Activated gamma-delta T cell (primary cell): ENCODE results near the gene MAP4K3.
"Not testable (repeated sequence)": the region's sequence is repeated elsewhere in the genome, so short reads cannot be mapped to it uniquely, and the experiment has no call there.

Experiments used
- DNase-seq: peaks from one replicate; lab custom pipeline; 2025; lab: John Stamatoyannopoulos, UW

The MAP4K3 gene

DNA sequence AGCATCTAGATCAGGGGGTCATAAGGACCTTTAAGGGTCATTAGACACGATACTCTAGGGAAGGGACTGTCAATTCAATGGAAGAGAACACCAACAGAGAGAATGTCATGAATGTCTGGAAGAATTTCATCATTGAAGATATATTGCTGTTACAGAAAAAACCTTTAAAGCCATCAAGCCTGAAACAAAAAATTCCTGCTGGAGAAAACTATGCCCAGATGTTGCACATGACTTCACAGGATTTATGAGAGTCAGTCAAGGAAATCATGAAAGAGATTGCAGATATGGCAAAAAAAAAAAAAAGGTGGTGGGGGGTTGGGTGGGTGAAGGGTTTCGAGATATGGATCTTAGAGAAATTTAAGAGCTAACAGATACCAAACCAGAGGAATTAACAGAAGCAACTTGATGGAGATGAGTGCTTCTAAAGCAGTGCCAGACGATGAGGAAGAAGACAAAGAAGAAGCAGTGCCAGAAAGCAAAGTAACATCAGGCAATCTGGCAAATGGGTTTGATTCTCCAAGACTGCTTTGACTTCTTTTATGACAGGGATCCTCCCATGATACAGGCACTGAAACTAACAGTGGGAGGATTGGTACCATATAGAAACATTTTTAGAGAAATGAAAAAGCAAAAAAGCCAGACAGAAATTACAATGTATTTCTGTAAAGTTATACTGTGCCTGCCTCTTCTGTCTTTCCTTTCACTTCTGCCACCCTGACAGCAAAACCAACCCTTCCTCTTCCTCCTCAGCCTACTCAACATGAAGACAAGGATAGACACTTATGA is 28.5 kb downstream of the MAP4K3 start:
- no peak for DNase-seq

DNA sequence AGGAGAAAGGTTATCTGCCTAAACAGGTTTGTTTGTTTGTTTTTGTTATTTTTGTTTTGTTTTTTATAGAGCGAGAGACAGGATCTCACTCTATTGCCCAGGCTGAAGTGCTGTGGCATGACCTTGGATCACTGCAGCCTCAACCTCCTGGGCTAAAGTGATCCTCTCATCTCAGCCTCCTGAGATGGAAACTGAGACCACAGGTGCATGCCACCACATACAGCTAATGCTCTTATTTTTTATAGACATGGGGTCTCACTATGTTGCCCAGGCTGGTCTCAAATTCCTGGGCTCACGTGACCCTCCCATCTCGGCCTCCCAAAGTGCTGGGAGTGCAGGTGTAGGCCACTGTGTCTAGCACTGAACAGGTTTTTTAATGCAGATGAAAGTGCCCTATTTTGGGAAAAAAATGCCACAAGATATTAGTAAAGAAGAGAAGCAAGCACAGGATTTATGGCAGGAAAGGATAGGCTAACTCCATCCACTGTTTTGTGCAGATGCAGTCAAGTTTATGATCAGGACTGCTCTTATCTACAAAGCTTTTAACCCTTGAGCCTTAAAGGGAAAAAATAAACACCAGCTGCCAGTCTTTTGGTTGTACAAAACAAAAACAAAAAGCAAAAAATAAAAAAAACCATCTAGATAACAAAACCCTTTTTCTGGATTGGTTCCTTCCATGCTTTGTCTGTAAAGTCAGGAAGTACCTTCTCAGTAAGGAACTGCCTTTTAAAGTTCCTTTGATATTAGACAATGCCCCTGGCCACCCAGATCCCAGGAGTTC is 29.4 kb downstream of the MAP4K3 start:
- DNase-seq, result no peak

DNA sequence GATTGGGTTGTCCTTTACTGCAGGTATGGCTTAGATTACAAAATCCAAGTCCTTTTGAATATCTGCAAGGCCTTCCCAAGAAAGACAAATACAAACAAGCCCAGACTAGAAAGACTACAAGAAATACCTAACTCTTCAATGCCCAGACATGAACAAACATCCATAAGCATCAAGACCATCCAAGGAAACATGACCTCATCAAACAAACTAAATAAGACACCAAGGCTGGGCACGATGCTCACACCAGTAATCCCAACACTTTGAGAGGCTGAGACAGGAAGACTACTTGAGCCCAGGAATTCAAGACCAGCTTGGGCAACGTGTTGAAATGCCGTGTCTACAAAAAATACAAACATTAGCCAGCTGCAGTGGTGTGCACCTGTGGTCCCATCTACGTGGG is 31.7 kb downstream of the MAP4K3 start:
- DNase-seq, result no peak

DNA sequence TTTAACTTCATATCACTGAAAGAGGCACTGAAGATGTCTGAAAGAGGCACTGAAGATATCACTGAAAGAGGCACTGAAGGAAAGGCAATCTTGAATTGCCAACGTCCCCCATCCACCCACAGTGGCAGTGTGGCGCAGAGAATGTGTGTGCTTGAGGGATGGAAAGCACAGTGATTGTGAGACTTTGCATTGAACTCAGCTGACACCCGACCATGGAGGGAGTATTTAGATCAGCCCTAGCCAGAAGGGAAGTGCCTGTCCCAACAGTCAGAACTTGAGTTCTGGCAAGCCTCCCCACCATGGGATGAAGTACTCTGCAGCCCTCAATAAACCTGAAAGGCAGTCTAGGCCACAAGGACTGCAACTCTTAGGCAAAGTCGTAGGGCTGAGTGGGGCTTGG is 33.8 kb downstream of the MAP4K3 start:
- no peak for DNase-seq

DNA sequence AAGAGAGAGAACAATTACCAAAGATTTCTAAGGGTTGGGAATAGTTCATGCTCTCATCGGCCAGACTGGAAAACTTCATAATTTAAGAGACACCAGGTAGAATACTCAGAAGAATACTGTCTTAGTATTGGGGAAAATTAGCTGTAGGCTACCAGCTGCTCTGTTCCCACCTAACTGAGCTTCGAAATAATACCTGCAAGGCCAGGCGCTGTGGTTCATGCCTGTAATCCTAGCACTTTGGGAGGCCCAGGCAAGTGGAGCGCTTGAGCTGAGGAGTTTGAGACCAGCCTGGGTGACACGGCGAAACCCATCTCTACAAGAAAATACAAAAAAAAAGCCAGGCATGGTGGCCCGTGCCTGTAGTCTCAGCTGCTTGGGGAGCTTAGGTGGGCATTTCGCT is 35.8 kb downstream of the MAP4K3 start:
- DNase-seq, result no peak

DNA sequence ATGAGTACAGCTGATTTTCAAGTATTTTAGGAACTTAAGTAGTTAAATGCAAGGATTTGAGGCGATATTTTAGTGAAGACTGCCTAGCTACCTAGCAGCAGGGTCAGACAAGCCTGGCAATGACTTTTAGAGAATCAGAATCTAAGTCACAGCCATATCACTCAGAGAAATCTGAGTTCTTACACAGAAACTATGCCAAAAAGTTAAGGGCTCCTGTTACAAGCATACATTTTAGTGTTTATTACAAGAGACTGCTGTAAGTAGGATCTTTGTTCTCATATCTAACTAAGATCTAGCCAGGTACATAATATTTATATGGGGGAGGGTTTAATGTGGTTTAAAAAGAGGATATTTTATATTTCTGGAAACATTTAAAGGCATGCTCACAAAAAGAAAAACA is 37.5 kb downstream of the MAP4K3 start:
- DNase-seq, result no peak

DNA sequence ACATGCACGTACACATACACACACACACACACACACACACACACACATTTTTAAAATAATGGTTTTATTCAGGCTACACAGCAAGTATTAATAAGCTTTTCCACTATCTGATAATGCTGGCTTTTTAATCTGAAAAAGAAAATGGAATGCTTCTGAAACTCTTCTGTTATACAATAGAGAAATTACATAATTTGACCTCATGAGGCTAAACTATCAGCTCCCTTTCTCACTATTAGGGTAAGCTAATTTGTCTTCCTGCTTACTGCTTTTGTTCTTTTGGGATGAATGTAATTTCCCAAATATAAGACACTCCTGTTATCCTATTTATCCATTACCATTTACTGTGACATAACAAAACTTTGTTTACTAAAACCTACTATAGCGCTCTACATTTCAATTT is 41.8 kb downstream of the MAP4K3 start:
- no peak for DNase-seq

DNA sequence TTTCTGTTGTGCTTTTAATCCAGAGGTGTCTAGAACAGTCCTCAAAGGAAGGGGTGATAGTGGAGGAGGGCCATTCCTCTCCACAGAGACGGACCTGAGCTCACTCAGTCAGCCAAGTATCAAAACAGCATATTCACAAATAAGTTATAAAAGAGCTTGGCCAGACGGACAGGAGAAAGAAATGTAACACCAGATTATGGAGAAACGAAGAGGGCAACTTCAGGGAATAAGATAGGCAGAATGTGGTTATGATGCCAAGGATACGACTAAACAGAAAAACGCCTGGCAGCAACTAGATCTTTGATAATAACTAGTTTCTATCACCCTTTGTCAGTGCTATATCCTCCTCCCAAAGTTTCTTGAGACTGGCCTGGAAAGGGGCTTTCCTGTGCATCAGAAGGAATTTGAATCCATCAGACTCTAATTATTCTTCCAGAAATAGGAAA is 42.5 kb downstream of the MAP4K3 start:
- DNase-seq, result no peak

DNA sequence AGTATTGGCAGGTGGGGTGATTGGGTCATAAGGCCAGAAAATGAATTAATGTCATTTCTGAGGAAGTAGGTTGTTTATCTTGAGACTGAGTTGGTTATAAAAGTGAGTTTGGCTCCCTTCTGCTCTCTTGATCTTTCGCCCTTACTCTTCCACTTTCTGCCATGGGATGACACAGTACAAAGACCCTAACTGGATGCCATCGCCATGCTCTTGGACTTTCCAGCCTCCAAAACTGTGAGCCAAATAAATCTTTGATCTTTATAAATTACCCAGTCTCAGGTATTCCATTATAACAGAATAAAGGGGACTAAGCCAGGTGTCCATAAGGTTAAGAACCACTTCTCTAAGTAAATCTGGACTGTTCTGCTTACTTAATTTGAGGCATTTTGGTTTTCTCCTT is 44.4 kb downstream of the MAP4K3 start:
- no peak for DNase-seq

DNA sequence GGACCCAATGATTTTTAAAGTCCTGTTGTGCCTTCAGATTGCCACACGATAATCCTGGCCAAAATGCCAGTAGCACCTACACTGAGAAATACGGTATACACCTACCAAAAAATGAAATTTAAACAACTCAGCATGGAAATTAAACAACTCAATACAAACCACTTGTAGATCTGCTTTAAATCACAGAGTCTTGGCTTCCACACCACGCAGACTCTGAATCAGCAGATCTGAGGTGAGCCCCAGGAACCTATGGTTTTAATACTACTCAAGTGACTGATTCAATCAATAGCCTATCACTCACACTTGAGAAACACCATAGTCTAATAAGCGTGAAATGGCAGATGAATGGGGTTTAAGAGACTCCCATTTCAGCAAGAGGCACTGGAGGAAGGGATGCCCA is 46.9 kb downstream of the MAP4K3 start:
- DNase-seq, result no peak

DNA sequence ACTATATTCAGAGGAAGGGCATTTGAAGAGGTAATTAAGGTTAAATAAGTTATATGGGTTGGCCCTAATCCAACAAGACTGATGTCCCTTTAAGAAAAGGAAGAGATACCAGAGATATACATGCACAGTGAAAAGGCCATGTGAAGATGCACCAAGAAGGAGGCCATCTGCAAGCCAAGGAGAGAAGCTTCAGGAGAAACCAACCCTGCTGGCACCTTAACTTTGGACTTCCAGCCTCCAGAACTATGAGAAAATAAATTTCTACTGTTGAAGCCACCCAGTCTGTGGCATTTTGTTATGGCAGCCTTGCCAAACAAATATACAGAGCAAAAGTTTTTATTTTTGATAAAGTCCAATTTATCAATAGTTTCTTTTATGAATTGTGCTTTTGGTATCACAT is 51.0 kb downstream of the MAP4K3 start:
- DNase-seq, result no peak

DNA sequence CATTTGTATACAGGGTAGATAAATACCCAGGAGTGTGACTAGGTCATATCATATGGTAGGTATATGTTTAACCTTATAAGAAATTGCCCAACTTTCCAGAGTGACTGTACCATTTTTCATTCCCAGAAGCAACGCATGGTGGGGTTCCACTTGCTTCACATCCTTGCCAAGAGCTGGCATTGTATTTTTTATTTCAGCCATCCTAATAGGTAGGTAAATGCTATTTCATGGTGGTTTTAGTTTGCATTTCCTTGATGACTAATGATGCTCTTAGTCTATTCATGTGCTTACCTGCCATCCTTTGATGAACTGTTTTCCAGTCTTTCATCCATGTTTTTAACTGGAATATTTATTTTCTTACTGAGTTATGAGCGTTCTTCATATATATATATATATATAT is 51.9 kb downstream of the MAP4K3 start:
- DNase-seq, result no peak

DNA sequence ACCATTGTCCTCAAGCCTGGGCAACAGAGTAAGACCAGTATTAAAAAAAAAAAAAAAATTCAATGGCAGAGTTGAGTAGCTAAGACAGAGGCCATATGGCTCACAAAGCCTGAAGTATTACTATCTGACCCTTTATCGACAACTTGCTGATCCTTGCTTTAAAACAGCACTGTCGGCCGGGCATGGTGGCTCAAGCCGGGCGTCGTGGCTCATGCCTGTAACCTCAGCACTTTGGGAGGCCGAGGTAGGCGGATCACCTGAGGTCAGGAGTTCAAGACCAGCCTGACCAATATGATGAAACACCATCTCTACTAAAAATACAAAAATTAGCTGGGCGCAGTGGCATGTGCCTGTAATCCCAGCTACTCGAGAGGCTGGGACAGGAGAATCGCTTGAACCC is 53.0 kb downstream of the MAP4K3 start:
- DNase-seq, result not testable (repeated sequence)

DNA sequence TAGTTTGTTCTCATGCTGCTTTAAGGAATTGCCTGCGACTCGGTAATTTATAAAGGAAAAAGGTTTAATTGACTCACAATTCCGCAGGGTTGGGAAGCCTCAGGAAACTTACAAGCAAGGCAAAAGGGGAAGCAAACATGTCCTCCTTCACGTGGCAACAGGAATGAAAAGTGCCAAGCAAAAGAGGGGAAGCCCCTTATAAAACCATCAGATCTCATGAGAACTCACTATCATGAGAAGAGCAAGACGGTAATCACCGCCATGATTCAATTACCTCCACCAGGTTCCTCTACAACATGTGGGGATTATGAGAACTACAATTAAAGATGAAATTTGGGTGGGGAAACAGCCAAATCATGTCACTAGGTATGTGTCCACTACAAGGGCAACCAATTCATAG is 53.9 kb downstream of the MAP4K3 start:
- DNase-seq, result no peak

DNA sequence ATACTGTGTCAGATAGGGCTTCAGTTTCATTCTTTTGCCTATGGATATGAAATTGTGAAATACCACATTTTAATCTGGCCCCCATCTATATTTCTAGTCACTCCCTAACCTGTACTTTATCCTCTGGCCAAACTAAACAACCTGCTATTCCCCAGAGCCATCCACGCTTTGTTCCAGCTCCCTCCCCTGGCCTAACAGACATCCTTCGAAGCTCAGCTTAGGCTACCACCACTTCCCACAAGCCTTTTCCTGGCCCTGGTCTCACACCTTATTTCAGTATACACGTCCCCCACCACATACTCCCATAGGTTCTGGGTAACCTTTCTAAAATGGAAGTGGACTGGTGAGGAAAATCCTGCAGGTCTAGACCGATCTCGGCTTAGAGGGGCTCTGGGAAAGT is 55.4 kb downstream of the MAP4K3 start:
- no peak for DNase-seq

DNA sequence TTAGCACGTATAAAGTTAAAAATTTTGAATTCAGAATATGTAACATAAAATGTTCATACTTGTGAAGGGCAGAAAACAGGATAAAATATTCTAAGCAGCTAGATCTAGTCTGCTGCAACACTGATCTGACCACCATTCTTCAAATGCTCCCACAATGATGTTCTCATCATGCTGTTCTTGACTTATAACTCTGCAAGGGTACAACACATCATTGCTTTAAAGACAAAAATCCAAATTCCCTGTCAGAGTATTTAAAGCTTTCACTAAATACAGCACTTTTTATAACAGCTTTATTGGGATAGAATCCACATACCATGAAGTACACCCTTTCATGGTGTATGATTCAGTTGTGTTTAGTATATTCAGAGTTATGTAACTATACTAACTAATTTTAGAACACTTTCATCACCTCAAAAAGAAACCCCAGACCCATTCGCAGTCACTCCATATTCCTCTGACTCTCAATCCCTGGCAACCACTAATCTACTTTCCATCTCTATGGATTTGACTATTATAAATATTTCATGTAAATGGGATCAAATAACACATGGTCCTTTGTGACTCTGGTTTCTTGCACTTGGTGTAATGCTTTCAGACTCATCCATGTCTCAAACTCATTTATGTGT is 56.4 kb downstream of the MAP4K3 start:
- no peak for DNase-seq

DNA sequence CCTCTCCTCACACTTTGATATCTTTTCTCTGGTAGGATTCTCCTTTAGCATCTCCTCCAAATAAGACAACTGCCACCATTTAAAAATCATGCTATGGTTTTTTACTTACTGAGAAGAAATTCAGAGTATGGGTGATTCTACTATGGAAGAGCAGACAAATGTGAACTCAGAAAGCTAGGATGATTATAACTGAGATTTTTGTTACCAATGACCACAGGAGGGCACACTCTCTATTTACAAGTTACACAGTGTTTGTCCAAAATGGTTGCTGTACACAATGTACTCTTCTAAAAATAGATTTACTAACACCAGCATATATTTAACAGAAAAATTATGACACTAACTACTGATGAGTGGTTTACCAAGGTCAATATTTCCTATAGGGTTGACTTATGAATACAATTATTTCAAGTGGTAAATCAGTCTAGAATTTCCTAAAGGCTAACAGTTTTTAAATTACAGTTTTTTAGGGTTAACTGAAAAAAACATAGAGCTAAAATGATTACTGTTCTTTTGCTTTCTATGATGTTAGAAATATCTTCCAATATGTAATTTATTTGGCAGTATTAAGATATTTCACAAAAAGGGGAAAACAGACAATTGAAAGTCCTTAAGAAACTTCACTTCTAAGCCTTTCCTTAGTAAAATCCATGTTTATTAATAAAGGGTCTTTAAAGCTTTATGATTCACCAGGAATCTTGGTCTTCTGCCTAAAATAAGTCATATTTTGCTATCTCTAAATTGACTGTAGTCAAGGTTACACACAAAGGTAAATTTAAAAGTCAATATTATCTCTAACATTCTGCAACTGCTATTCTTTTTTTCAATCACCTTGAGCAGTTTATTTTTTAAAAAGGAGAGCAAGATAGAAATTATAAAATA is 57.2 kb downstream of the MAP4K3 start:
- DNase-seq, result no peak

DNA sequence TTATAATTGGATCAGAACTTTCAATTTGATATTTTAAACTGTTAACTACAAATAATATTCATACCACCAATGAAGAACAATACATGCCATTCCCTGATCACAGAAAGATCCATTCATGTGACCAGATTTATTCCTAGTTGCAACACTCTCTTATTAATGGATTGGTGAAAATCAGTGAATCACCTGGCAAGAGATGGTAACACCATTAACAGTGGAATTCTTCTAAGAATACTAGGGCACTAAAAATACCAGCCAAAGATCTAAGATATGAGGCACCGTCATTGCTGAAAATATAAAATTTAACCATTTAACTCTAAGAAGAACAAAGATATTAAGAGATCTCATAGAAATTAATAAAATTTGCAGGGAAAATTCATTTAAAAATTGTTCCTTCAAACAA is 58.1 kb downstream of the MAP4K3 start:
- no peak for DNase-seq

DNA sequence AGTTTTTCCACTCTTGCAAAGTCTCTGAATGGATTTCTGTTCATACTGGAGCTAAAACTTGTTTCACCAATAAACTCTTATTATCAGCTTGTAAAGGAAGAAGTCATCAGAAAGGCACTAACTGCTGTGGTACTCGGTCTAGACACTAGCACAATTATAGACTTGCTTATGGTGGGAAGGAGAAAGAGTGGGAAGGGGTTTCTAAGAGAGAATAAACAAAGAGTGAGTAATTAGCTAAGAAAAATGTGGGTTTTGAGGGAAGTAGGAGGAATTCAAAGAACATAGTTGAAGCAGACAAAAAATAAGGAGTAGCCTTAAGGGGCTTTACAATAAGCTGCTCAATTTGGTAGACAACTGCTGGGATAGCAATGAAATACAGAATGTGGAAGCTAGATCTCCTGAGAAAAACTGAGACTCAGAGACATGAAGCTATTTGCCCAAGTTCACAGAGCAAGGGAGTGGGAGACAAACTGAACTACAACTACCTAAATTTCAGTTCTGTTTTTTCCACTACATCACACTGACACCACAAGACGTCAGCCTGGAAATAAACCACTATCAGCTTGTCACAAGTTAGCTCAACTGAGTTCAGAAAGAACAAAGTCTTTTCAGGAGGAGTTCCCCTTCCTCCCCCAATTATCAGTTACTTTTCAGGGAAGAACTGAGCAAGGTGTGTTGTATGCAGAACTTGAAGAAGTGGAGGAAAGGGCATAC is 59.7 kb downstream of the MAP4K3 start:
- DNase-seq, result no peak

DNA sequence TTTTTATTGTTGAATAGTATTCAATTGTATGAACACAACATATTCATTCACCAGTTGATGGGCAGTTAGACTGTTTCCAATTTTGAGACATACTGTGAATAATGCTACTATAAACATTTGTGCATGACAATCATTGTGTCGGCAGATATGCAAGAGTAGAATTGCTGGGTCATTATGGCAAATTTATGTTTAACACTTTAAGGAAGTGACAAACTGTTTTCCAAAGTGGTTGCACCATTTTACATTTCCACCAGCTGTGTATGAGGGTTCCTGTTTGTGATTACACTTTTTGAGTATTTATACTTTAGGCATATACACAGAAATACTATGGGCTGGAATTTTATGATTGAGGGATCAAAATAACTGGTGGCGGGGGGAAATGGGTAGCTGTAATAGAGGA is 61.2 kb downstream of the MAP4K3 start:
- DNase-seq, result no peak

DNA sequence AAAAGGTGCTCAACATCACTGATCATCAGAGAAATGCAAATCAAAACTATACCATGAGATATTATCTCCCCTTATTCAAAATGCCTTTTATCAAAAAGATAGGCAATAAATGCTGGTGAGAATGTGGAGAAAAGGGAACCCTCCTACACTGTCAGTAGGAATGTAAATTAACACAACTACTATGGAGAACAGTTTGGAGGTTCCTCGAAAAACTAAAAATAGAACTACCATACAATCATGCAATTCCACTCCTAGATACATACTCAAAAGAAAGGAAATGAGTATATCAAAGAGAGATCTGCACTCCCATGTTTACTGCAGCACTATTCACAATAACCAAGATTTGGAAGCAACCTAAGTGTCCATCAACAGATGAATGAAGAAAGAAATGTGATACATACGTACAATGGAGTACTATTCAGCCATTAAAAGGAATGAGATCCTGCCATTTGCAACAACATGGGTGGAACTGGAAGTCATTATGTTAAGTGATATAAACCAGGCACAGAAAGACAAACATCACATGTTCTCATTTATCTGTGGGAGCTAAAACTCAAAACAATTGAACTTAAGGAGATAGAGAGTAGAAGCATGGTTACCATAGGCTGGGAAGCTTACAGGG is 63.8 kb downstream of the MAP4K3 start:
- no peak for DNase-seq
